H1 (cell line): ENCODE results near the gene COL19A1. TPM values are rescaled to one million over a fixed set of nuclear protein-coding genes. Genes with fewer than 3 reads are reported as not detected.

Experiments used
- CTCF ChIA-PET: fragments of 300-600 bp; sonication (Branson Sonifier 250); formaldehyde crosslinking; loops from one replicate; lab custom pipeline; 2021; ENCODE audit not compliant: partially characterized antibody; lab: Charles Lee
- POLR2A ChIA-PET: fragments of 300-600 bp; sonication (Branson Sonifier 250); formaldehyde crosslinking; loops from one replicate; lab custom pipeline; 2021; ENCODE audit warnings: inconsistent platforms; ENCODE audit not compliant: partially characterized antibody; lab: Charles Lee
- DNase-seq, 2 experiments: peaks; one replicate each; pipeline versions ENCODE4 v3.0.0 to v3.0.0-alpha.2; 2010 to 2022; ENCODE audit warnings: low spot score in 2 of 2, low read depth in 1 of 2, mixed read lengths in 1 of 2
- FAIRE-seq: peaks from 2 replicates; lab custom pipeline; 2011; peaks lifted over from hg19 to GRCh38; lab: Jason Lieb, UNC
- H2AFZ ChIP-seq: 2 replicates; pipeline ENCODE4 v1.8.1; 2012; ENCODE audit warnings: low read length, inconsistent platforms
- H2AK5ac ChIP-seq: 2 replicates; pipeline ENCODE4 v1.6.1; 2013; ENCODE audit warnings: low read depth, low read length
- H2BK120ac ChIP-seq: replicated peaks from 2 replicates; pipeline ENCODE3; 2013; ENCODE audit warnings: low read depth, low read length, inconsistent platforms
- H2BK12ac ChIP-seq: 2 replicates; pipeline ENCODE4 v1.6.1; 2013; ENCODE audit warnings: low read depth, low read length
- H2BK15ac ChIP-seq: 2 replicates; pipeline ENCODE4 v1.6.1; 2013; ENCODE audit warnings: low read length
- H2BK20ac ChIP-seq: 2 replicates; pipeline ENCODE4 v1.6.1; 2013; ENCODE audit warnings: low read length
- H2BK5ac ChIP-seq: 2 replicates; pipeline ENCODE4 v1.6.1; 2013; ENCODE audit warnings: low read depth, low read length
- H3K14ac ChIP-seq: 2 replicates; pipeline ENCODE4 v1.6.1; 2013; ENCODE audit warnings: inconsistent platforms; ENCODE audit not compliant: insufficient read length
- H3K18ac ChIP-seq: 2 replicates; pipeline ENCODE4 v1.6.1; 2013; ENCODE audit warnings: low read length; ENCODE audit errors: extremely low read depth
- H3K23ac ChIP-seq: 2 replicates; pipeline ENCODE4 v1.6.1; 2013; ENCODE audit warnings: inconsistent platforms; ENCODE audit not compliant: insufficient read length
- H3K23me2 ChIP-seq: 2 replicates; pipeline ENCODE4 v1.6.1; 2013; ENCODE audit warnings: low read depth, low read length
- H3K27ac ChIP-seq: 2 replicates; pipeline ENCODE4 v1.6.1; 2011; ENCODE audit warnings: low read depth, low read length, inconsistent platforms
- H3K27me3 ChIP-seq, 4 experiments: replicated peaks in 1 of 4; 1 replicate in 1 of 4; 2 replicates in 3 of 4; pipeline versions ENCODE4 v1.6.1 to v1.8.1; 2011 to 2013; ENCODE audit warnings: low read length in 3 of 4, mild to moderate bottlenecking in 3 of 4, inconsistent platforms in 2 of 4, mixed read lengths in 2 of 4, moderate library complexity in 1 of 4; ENCODE audit not compliant: control insufficient read depth in 3 of 4, insufficient read depth in 3 of 4; ENCODE audit errors: extremely low read depth in 1 of 4
- H3K36me3 ChIP-seq, 4 experiments: 2 replicates each; pipeline versions ENCODE4 v1.6.1 to v1.8.1; 2011 to 2013; ENCODE audit warnings: mild to moderate bottlenecking in 4 of 4, low read length in 3 of 4, moderate library complexity in 2 of 4, control low read depth in 1 of 4, inconsistent platforms in 1 of 4; ENCODE audit not compliant: insufficient read depth in 4 of 4, control insufficient read depth in 2 of 4
- H3K4ac ChIP-seq: replicated peaks from 2 replicates; pipeline ENCODE3; 2013; ENCODE audit warnings: low read length, low read depth, mixed read lengths, inconsistent platforms; ENCODE audit not compliant: insufficient read length
- H3K4me1 ChIP-seq, 4 experiments: replicated peaks in 1 of 4; 1 replicate in 1 of 4; 2 replicates in 3 of 4; pipeline versions ENCODE4 v1.6.1 to v1.8.1; 2011 to 2013; ENCODE audit warnings: low read length in 3 of 4, inconsistent platforms in 2 of 4, mixed read lengths in 1 of 4; ENCODE audit not compliant: insufficient read depth in 4 of 4, control insufficient read depth in 3 of 4
- H3K4me2 ChIP-seq, 2 experiments: 2 replicates each; pipeline versions ENCODE4 v1.6.1 to v1.8.1; 2011 to 2013; ENCODE audit warnings: low read depth in 2 of 2, low read length in 2 of 2, control low read depth in 1 of 2, inconsistent platforms in 1 of 2, mild to moderate bottlenecking in 1 of 2; ENCODE audit not compliant: insufficient read depth in 1 of 2
- H3K4me3 ChIP-seq, 4 experiments: fragments of 200-600, 300-600 bp in 1 of 4; sonication (generic), shearing (Covaris generic), sonication (Bioruptor Twin) in 1 of 4; 2 replicates each; pipeline versions ENCODE4 v1.5.1 to v1.8.1; 2011 to 2016; ENCODE audit warnings: low read length in 4 of 4, low read depth in 3 of 4, control low read depth in 2 of 4, inconsistent platforms in 2 of 4, mild to moderate bottlenecking in 2 of 4, mixed read lengths in 1 of 4, moderate library complexity in 1 of 4; ENCODE audit not compliant: insufficient read depth in 2 of 4; ENCODE audit errors: extremely low read depth in 1 of 4
- H3K56ac ChIP-seq: replicated peaks from 2 replicates; pipeline ENCODE3; 2013; ENCODE audit warnings: low read depth, mild to moderate bottlenecking, mixed read lengths, low read length, inconsistent platforms; ENCODE audit not compliant: insufficient read length
- H3K79me1 ChIP-seq: 2 replicates; pipeline ENCODE4 v1.6.1; 2013; ENCODE audit warnings: low read depth, low read length, control low read depth
- H3K79me2 ChIP-seq, 2 experiments: 2 replicates each; pipeline versions ENCODE4 v1.6.1 to v1.8.1; 2012 to 2013; ENCODE audit warnings: low read length in 2 of 2, mild to moderate bottlenecking in 2 of 2, inconsistent platforms in 1 of 2; ENCODE audit not compliant: insufficient read depth in 2 of 2, control insufficient read depth in 1 of 2
- H3K9ac ChIP-seq, 4 experiments: replicated peaks in 1 of 4; 1 replicate in 1 of 4; 2 replicates in 3 of 4; pipeline versions ENCODE4 v1.6.1 to v1.8.1; 2011 to 2013; ENCODE audit warnings: low read depth in 3 of 4, low read length in 3 of 4, control low read depth in 2 of 4, mild to moderate bottlenecking in 2 of 4, moderate library complexity in 2 of 4, inconsistent platforms in 1 of 4; ENCODE audit errors: extremely low read depth in 1 of 4
- H3K9me3 ChIP-seq, 2 experiments: 2 replicates each; pipeline versions ENCODE4 v1.6.1 to v1.8.1; 2012 to 2013; ENCODE audit warnings: mild to moderate bottlenecking in 2 of 2, moderate library complexity in 2 of 2, control low read depth in 1 of 2, inconsistent platforms in 1 of 2, low read depth in 1 of 2, low read length in 1 of 2, mixed read lengths in 1 of 2; ENCODE audit not compliant: insufficient read depth in 2 of 2
- H4K20me1 ChIP-seq, 2 experiments: replicated peaks in 1 of 2; 2 replicates each; pipeline versions ENCODE3 to v1.8.1; 2011 to 2013; ENCODE audit warnings: inconsistent platforms in 2 of 2, low read length in 2 of 2, mild to moderate bottlenecking in 1 of 2; ENCODE audit not compliant: insufficient read depth in 2 of 2, control insufficient read depth in 1 of 2
- H4K5ac ChIP-seq: 2 replicates; pipeline ENCODE4 v1.6.1; 2013; ENCODE audit warnings: low read length, low read depth, mixed read lengths, inconsistent platforms; ENCODE audit not compliant: insufficient read length
- H4K8ac ChIP-seq: 2 replicates; pipeline ENCODE4 v1.8.0; 2013; ENCODE audit warnings: mild to moderate bottlenecking, moderate library complexity, low read length, inconsistent platforms; ENCODE audit not compliant: insufficient read depth; ENCODE audit errors: extremely low read depth
- H4K91ac ChIP-seq: replicated peaks from 2 replicates; pipeline ENCODE3; 2013; ENCODE audit warnings: low read length, mixed read lengths, inconsistent platforms; ENCODE audit not compliant: insufficient read length
- JUN ChIP-seq: IDR thresholded peaks from 2 replicates; pipeline ENCODE4 v1.6.1; 2011; ENCODE audit warnings: low read depth, mild to moderate bottlenecking, improper control_type of control experiment, low read length
- WGBS, 2 experiments: shearing (Covaris generic) in 1 of 2; methylation state at CpG; one replicate each; pipeline versions ENCODE4 v1.1.6 to v1.1.7; 2013 to 2015; ENCODE audit warnings: low lambda C conversion rate in 2 of 2, mixed read lengths in 2 of 2, inconsistent platforms in 1 of 2, low coverage in 1 of 2, missing lambda C conversion rate in 1 of 2; ENCODE audit not compliant: insufficient replicate concordance in 2 of 2, insufficient coverage in 1 of 2, insufficient read length in 1 of 2; ENCODE audit errors: extremely low coverage in 1 of 2, missing lambda C conversion rate in 1 of 2; 5-methylcytosine and 5-hydroxymethylcytosine counted together
- polyA plus RNA-seq, 7 experiments: library from polyadenylated mRNA; depleted of rRNA in 3 of 7; stranded (reverse) in 5 of 7; unstranded in 2 of 7; fragments of >200 nt in 5 of 7; fragments of 200-250 nt in 2 of 7; gene quantifications; 1 replicate in 5 of 7; 2 replicates in 1 of 7; 4 replicates in 1 of 7; pipeline versions ENCODE4 v1.2.1 to v1.2.3, GENCODE V29; 2011 to 2013; ENCODE audit warnings: missing spikeins in 2 of 7, mixed read lengths in 2 of 7
- total RNA-seq: library from RNA; stranded (reverse); fragmentation: NEBNext Ultra II Directional; extraction: Animal tissue kit (Norgen Biotek cat#: 25700); gene quantifications from 2 replicates; pipeline ENCODE4 v1.2.1, GENCODE V29; 2021

The COL19A1 gene
- total and polyA plus RNA-seq, 2 of the 8 experiments (the other 6 are each of a cell fraction or from before 2014, with no cell fraction given): not detected

GRCh38 chr6:69841862-69842261 is 24.5 kb upstream of the COL19A1 start:
- no peak overlapping the region for H3K18ac ChIP-seq
- H3K4me3 ChIP-seq: no peak overlapping the region
- no peak overlapping the region for H3K9ac ChIP-seq
- H3K9me3 ChIP-seq: no peaks in the 10 kb centered on the region
- no peak overlapping the region for H2BK120ac ChIP-seq
- no peak overlapping the region for H2BK20ac ChIP-seq
- 82% methylated on average over 1 of the region's 1 CpG; no CpG with 5 or more reads in 1 of the 2 experiments for WGBS, 2 experiments
- H3K23ac ChIP-seq: no peak overlapping the region
- H3K56ac ChIP-seq: no peak overlapping the region
- H2AK5ac ChIP-seq: no peak overlapping the region
- H4K5ac ChIP-seq: no peak overlapping the region
- ChIA-PET POLR2A (no interaction called here), CTCF (interaction anchor here (0.6 kb wide), 1 partner anchor 266 kb away, joined by 3 read pairs; no protein-coding TSS in a partner anchor)
- no peaks in the 10 kb centered on the region for H3K79me2 ChIP-seq
- no peak overlapping the region for H4K8ac ChIP-seq
- DNase-seq (no peak), FAIRE-seq (no peak)
- no peak overlapping the region for H2BK5ac ChIP-seq
- H3K27ac ChIP-seq: no peak overlapping the region
- H3K4me1 ChIP-seq: no peaks in the 10 kb centered on the region
- H3K4me2 ChIP-seq: no peak overlapping the region
- no peak overlapping the region for H4K91ac ChIP-seq
- no peak overlapping the region for H2BK12ac ChIP-seq
- H3K79me1 ChIP-seq: no peaks in the 10 kb centered on the region
- no peaks in the 10 kb centered on the region for H3K36me3 ChIP-seq
- no peak overlapping the region for H2AFZ ChIP-seq
- no peaks in the 10 kb centered on the region for H3K23me2 ChIP-seq
- no peak overlapping the region for H3K14ac ChIP-seq
- no peak overlapping the region for H3K4ac ChIP-seq
- H2BK15ac ChIP-seq: no peak overlapping the region
- no peaks in the 10 kb centered on the region for H4K20me1 ChIP-seq
- H3K27me3 ChIP-seq: no peaks in the 10 kb centered on the region
- TF ChIP-seq JUN: no peak
